ENCODE data around the gene INTS11.

DNA sequence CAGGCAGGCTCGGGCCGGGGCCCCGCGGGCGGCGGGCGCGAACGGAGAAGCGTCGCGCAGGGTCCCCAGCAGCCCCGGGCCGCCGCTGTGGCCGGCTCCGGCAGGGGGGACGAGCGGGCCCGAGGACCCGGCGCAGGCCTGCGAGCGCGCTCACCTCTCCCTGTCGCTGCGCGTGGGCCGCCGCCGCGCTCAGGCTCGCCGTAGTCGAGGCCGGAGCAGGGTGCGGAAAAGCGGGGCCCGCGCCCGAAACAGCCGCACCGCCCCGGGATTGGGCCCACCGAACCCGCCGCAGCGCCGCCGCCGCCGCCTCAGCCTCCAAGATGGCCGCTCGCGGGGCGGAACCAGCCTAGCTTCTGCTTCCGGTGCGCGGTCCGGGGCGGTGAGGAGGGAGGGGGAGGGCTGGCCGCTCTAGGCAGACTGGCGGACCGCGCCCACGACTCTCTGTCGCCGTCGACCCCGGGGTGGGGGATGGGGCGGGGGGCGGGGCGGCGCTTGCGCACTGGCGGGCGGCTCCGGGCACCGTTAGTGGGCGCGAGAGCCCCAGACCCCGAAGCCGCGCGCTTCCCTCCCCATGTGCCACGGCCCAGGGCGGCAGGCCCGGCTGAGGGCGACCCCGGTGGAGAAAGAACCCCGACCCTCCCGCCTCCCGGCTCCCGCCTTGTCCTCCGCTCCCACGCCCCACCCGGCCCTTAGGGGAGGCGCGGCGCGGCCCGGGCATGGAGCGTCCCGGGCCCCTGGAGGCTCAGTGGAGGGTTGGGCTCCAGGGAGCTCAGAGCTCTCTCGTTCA, 50.8 kb downstream of the INTS11 start, which contains the start of gene UBE2J2:
- TF ChIP-seq, protein P1, sequence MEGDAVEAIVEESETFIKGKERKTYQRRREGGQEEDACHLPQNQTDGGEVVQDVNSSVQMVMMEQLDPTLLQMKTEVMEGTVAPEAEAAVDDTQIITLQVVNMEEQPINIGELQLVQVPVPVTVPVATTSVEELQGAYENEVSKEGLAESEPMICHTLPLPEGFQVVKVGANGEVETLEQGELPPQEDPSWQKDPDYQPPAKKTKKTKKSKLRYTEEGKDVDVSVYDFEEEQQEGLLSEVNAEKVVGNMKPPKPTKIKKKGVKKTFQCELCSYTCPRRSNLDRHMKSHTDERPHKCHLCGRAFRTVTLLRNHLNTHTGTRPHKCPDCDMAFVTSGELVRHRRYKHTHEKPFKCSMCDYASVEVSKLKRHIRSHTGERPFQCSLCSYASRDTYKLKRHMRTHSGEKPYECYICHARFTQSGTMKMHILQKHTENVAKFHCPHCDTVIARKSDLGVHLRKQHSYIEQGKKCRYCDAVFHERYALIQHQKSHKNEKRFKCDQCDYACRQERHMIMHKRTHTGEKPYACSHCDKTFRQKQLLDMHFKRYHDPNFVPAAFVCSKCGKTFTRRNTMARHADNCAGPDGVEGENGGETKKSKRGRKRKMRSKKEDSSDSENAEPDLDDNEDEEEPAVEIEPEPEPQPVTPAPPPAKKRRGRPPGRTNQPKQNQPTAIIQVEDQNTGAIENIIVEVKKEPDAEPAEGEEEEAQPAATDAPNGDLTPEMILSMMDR (IDR thresholded peaks at IDR 0.05; ENCODE audit: low read depth, low read length, missing input control): no peak
- TF ChIP-seq YY1 (IDR thresholded peaks at IDR 0.05) (peak; percentile 95), JUND (IDR thresholded peaks at IDR 0.05) (no peak), EGR1 (IDR thresholded peaks at IDR 0.05; ENCODE audit: low read depth in 2 of 2) (no peak), RAD21 (IDR thresholded peaks at IDR 0.05) (no peak), TAF1 (conservative IDR thresholded peaks at IDR 0.05) (no peak), GABPA (IDR thresholded peaks at IDR 0.05 in 1 of 2, conservative IDR thresholded peaks at IDR 0.05 in 1 of 2) (peak in 1 of 2 donors; percentile 88), RXRA (IDR thresholded peaks at IDR 0.05) (no peak), SP1 (IDR thresholded peaks at IDR 0.05) (no peak), FOXA1 (IDR thresholded peaks at IDR 0.05) (no peak)
- TF ChIP-seq, protein P2, sequence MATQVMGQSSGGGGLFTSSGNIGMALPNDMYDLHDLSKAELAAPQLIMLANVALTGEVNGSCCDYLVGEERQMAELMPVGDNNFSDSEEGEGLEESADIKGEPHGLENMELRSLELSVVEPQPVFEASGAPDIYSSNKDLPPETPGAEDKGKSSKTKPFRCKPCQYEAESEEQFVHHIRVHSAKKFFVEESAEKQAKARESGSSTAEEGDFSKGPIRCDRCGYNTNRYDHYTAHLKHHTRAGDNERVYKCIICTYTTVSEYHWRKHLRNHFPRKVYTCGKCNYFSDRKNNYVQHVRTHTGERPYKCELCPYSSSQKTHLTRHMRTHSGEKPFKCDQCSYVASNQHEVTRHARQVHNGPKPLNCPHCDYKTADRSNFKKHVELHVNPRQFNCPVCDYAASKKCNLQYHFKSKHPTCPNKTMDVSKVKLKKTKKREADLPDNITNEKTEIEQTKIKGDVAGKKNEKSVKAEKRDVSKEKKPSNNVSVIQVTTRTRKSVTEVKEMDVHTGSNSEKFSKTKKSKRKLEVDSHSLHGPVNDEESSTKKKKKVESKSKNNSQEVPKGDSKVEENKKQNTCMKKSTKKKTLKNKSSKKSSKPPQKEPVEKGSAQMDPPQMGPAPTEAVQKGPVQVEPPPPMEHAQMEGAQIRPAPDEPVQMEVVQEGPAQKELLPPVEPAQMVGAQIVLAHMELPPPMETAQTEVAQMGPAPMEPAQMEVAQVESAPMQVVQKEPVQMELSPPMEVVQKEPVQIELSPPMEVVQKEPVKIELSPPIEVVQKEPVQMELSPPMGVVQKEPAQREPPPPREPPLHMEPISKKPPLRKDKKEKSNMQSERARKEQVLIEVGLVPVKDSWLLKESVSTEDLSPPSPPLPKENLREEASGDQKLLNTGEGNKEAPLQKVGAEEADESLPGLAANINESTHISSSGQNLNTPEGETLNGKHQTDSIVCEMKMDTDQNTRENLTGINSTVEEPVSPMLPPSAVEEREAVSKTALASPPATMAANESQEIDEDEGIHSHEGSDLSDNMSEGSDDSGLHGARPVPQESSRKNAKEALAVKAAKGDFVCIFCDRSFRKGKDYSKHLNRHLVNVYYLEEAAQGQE (IDR thresholded peaks at IDR 0.05): no peak
- TF ChIP-seq, protein P3, sequence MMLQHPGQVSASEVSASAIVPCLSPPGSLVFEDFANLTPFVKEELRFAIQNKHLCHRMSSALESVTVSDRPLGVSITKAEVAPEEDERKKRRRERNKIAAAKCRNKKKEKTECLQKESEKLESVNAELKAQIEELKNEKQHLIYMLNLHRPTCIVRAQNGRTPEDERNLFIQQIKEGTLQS (IDR thresholded peaks at IDR 0.05): no peak
- TF ChIP-seq, protein P4, sequence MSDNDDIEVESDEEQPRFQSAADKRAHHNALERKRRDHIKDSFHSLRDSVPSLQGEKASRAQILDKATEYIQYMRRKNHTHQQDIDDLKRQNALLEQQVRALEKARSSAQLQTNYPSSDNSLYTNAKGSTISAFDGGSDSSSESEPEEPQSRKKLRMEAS (IDR thresholded peaks at IDR 0.05): no peak
- TF ChIP-seq, protein P5, sequence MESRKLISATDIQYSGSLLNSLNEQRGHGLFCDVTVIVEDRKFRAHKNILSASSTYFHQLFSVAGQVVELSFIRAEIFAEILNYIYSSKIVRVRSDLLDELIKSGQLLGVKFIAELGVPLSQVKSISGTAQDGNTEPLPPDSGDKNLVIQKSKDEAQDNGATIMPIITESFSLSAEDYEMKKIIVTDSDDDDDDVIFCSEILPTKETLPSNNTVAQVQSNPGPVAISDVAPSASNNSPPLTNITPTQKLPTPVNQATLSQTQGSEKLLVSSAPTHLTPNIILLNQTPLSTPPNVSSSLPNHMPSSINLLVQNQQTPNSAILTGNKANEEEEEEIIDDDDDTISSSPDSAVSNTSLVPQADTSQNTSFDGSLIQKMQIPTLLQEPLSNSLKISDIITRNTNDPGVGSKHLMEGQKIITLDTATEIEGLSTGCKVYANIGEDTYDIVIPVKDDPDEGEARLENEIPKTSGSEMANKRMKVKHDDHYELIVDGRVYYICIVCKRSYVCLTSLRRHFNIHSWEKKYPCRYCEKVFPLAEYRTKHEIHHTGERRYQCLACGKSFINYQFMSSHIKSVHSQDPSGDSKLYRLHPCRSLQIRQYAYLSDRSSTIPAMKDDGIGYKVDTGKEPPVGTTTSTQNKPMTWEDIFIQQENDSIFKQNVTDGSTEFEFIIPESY (IDR thresholded peaks at IDR 0.05): no peak

Data from liver (tissue), 3 donors.